ENCODE results near the gene SUCNR1.

GRCh38 chr3:151869181-151869580, 4.3 kb upstream of the SUCNR1 start:
- TF ChIP-seq EP300 (IDR thresholded peaks at IDR 0.05): no peak
- TF ChIP-seq CTCF (IDR thresholded peaks at IDR 0.05): no peak
